ENCODE data around the gene GTF2IRD2. TPM values are rescaled to one million over a fixed set of nuclear protein-coding genes. Genes with fewer than 3 reads are reported as not detected.
A peak's percentile ranks its signal among the peaks of the same experiment; 100 is the strongest.
"Not testable (repeated sequence)": the region's sequence is repeated elsewhere in the genome, so short reads cannot be mapped to it uniquely, and the experiment has no call there.

GTF2IRD2 gene
- total RNA-seq, 1 experiment from 2014 or later: 9.3 TPM

DNA sequence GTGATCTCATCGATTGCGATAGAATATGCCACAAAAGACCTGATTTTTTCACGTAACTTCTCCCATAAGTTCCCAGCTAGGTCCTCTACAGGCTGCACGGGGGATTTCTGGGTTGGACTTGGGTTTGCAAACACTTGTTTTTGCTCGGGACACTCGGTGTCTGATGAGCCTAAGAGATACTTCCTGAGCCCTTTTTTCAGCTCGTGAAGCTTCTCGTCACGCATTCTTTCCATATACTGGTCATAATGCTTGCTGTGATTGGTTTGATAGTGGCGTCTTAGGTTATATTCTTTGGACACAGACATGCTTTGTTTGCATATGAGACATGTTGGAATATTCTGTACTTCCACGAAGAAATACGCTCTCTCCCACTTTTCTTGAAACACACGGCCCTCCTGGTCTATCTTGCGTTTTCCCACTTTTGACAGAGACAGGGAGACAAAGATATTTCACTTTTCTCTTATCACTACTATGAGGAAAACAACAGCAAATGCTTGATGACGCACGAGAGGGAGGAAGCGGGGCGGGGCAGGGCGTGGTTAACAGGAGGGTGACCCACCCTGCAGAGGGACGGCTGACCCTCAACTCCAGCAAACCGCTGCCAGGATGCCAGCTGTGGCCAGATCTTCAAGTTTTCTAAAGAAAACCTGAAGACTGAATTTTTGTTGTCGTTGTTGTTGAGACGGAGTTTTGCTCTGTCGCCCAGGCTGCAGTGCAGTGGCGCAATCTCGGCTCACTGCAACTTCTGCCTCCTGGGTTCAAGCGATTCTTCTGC, 53.4 kb downstream of the GTF2IRD2 start:
- H3K36me3 ChIP-seq (ENCODE audit: insufficient read depth, low read length); H3K4me2 ChIP-seq (ENCODE audit: low read depth, low read length, poor library complexity, severe bottlenecking); H3K9me3 ChIP-seq (ENCODE audit: low read length); H3K27ac ChIP-seq (ENCODE audit: low read length); H2AFZ ChIP-seq (ENCODE audit: low read length); H3K4me3 ChIP-seq (ENCODE audit: low read length); H3K79me2 ChIP-seq (ENCODE audit: low read length); H3K9me2 ChIP-seq (replicated peaks; ENCODE audit: insufficient read depth, low read length); H3K9ac ChIP-seq (ENCODE audit: low read length); H3K27me3 ChIP-seq (ENCODE audit: low read length); DNase-seq; H3K4me1 ChIP-seq (ENCODE audit: low read length); H4K20me1 ChIP-seq (ENCODE audit: insufficient read depth, low read depth, low read length): not testable (repeated sequence)

DNA sequence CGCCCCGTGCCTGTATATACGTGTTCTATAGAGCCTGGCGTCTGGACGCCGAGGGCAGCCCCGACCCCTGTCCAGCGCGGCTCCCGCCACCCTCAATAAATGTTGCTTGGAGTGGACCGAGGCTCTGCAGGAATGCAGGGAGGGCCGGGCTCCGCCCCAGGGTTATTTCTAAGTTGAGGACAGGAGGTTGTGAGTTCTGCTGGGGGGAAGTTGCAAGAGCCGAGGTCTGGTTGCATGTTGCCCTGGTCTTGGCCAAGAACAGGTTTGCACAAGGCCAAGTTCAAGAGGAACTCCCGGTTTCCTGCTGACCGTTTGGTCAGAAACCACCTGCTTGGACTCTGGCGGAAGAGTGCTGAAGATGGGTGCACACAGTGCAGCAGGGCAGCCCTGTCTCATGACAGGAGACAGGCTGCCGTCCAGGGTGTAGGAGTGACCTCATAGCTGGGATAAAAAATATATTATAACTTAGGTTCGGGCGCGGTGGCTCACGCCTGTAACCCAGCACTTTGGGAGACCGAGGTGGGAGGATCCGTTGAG, 62.1 kb downstream of the GTF2IRD2 start:
- not testable (repeated sequence) for H3K9me3 ChIP-seq (ENCODE audit: low read length); H3K27me3 ChIP-seq (ENCODE audit: low read length); H3K27ac ChIP-seq (ENCODE audit: low read length); H2AFZ ChIP-seq (ENCODE audit: low read length); H3K4me3 ChIP-seq (ENCODE audit: low read length); H3K4me1 ChIP-seq (ENCODE audit: low read length); H4K20me1 ChIP-seq (ENCODE audit: insufficient read depth, low read depth, low read length); H3K4me2 ChIP-seq (ENCODE audit: low read depth, low read length, poor library complexity, severe bottlenecking); H3K9ac ChIP-seq (ENCODE audit: low read length); H3K9me2 ChIP-seq (replicated peaks; ENCODE audit: insufficient read depth, low read length); H3K36me3 ChIP-seq (ENCODE audit: insufficient read depth, low read length); DNase-seq; H3K79me2 ChIP-seq (ENCODE audit: low read length)

- H3K4me2 ChIP-seq (ENCODE audit: low read depth, low read length, poor library complexity, severe bottlenecking); H3K79me2 ChIP-seq (ENCODE audit: low read length); H3K27ac ChIP-seq (ENCODE audit: low read length); H3K9me2 ChIP-seq (replicated peaks; ENCODE audit: insufficient read depth, low read length); H3K27me3 ChIP-seq (ENCODE audit: low read length); H3K4me1 ChIP-seq (ENCODE audit: low read length); H3K36me3 ChIP-seq (ENCODE audit: insufficient read depth, low read length); H2AFZ ChIP-seq (ENCODE audit: low read length); H3K4me3 ChIP-seq (ENCODE audit: low read length); H3K9me3 ChIP-seq (ENCODE audit: low read length); H4K20me1 ChIP-seq (ENCODE audit: insufficient read depth, low read depth, low read length); H3K9ac ChIP-seq (ENCODE audit: low read length): not testable (repeated sequence)
- peak; percentile 94 for DNase-seq
These were observed 62.8 kb downstream of the GTF2IRD2 start for GRCh38 chr7:74788369-74789150.

- H3K9me2 ChIP-seq (replicated peaks; ENCODE audit: insufficient read depth, low read length); H4K20me1 ChIP-seq (ENCODE audit: insufficient read depth, low read depth, low read length); H3K79me2 ChIP-seq (ENCODE audit: low read length); H3K9me3 ChIP-seq (ENCODE audit: low read length); H3K27ac ChIP-seq (ENCODE audit: low read length); H3K4me2 ChIP-seq (ENCODE audit: low read depth, low read length, poor library complexity, severe bottlenecking); H3K9ac ChIP-seq (ENCODE audit: low read length); H3K4me3 ChIP-seq (ENCODE audit: low read length); H3K36me3 ChIP-seq (ENCODE audit: insufficient read depth, low read length); H3K4me1 ChIP-seq (ENCODE audit: low read length); H3K27me3 ChIP-seq (ENCODE audit: low read length); H2AFZ ChIP-seq (ENCODE audit: low read length): not testable (repeated sequence)
- DNase-seq: peak; percentile 14
These were observed 67.8 kb downstream of the GTF2IRD2 start for GRCh38 chr7:74783595-74783994.

DNA sequence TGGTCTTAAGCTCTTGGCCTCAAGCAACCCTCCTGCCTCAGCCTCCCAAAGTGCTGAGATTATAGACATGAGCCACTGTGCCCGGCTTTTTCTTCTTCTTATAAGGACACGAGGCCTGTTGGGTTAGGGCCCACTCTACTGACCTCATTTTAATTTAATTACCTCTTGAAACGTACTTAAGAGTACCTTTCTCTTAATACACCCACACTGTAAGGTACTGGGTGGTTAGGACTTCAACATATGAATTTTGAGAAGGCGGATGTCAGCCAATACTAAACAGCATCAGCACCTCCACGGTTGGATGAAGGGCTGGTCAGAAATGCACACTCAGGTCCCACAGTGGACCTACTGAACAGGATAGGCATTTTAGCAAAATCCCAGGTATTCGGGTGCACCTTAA, 69.7 kb downstream of the GTF2IRD2 start:
- H3K9me3 ChIP-seq (ENCODE audit: low read length); H2AFZ ChIP-seq (ENCODE audit: low read length); DNase-seq; H3K4me1 ChIP-seq (ENCODE audit: low read length); H3K9ac ChIP-seq (ENCODE audit: low read length); H3K79me2 ChIP-seq (ENCODE audit: low read length); H3K36me3 ChIP-seq (ENCODE audit: insufficient read depth, low read length); H4K20me1 ChIP-seq (ENCODE audit: insufficient read depth, low read depth, low read length); H3K27me3 ChIP-seq (ENCODE audit: low read length); H3K9me2 ChIP-seq (replicated peaks; ENCODE audit: insufficient read depth, low read length); H3K27ac ChIP-seq (ENCODE audit: low read length); H3K4me3 ChIP-seq (ENCODE audit: low read length); H3K4me2 ChIP-seq (ENCODE audit: low read depth, low read length, poor library complexity, severe bottlenecking): not testable (repeated sequence)

GRCh38 chr7:74779053-74779452, 72.4 kb downstream of the GTF2IRD2 start:
- H3K4me3 ChIP-seq (ENCODE audit: low read length); DNase-seq; H3K9me3 ChIP-seq (ENCODE audit: low read length); H3K36me3 ChIP-seq (ENCODE audit: insufficient read depth, low read length); H3K9me2 ChIP-seq (replicated peaks; ENCODE audit: insufficient read depth, low read length); H2AFZ ChIP-seq (ENCODE audit: low read length); H4K20me1 ChIP-seq (ENCODE audit: insufficient read depth, low read depth, low read length); H3K79me2 ChIP-seq (ENCODE audit: low read length); H3K27me3 ChIP-seq (ENCODE audit: low read length); H3K27ac ChIP-seq (ENCODE audit: low read length); H3K9ac ChIP-seq (ENCODE audit: low read length); H3K4me1 ChIP-seq (ENCODE audit: low read length); H3K4me2 ChIP-seq (ENCODE audit: low read depth, low read length, poor library complexity, severe bottlenecking): not testable (repeated sequence)

DNA sequence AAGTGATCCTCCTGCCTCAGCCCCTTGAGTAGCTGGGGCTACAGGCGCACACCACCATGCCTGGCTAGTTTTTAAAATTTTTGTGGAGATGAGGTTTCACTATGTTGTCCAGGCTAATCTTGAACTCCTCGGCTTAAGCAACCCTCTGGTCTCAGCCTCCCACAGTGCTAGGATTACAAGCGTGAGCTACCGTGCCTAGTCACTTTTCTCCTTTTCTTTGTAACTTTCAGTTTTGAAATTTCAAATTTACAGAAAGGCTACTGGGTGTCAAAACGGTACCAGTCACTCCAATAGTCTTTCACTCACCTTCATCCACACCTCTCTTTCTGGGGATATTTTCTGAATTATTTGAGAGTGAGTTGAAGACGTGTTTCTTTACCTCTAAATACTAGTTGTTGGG, 76.3 kb downstream of the GTF2IRD2 start:
- H3K36me3 ChIP-seq (ENCODE audit: insufficient read depth, low read length); H3K9ac ChIP-seq (ENCODE audit: low read length); DNase-seq; H3K4me2 ChIP-seq (ENCODE audit: low read depth, low read length, poor library complexity, severe bottlenecking); H4K20me1 ChIP-seq (ENCODE audit: insufficient read depth, low read depth, low read length); H3K79me2 ChIP-seq (ENCODE audit: low read length); H3K27me3 ChIP-seq (ENCODE audit: low read length); H3K4me3 ChIP-seq (ENCODE audit: low read length); H3K9me3 ChIP-seq (ENCODE audit: low read length); H3K4me1 ChIP-seq (ENCODE audit: low read length); H3K27ac ChIP-seq (ENCODE audit: low read length); H2AFZ ChIP-seq (ENCODE audit: low read length); H3K9me2 ChIP-seq (replicated peaks; ENCODE audit: insufficient read depth, low read length): not testable (repeated sequence)

DNA sequence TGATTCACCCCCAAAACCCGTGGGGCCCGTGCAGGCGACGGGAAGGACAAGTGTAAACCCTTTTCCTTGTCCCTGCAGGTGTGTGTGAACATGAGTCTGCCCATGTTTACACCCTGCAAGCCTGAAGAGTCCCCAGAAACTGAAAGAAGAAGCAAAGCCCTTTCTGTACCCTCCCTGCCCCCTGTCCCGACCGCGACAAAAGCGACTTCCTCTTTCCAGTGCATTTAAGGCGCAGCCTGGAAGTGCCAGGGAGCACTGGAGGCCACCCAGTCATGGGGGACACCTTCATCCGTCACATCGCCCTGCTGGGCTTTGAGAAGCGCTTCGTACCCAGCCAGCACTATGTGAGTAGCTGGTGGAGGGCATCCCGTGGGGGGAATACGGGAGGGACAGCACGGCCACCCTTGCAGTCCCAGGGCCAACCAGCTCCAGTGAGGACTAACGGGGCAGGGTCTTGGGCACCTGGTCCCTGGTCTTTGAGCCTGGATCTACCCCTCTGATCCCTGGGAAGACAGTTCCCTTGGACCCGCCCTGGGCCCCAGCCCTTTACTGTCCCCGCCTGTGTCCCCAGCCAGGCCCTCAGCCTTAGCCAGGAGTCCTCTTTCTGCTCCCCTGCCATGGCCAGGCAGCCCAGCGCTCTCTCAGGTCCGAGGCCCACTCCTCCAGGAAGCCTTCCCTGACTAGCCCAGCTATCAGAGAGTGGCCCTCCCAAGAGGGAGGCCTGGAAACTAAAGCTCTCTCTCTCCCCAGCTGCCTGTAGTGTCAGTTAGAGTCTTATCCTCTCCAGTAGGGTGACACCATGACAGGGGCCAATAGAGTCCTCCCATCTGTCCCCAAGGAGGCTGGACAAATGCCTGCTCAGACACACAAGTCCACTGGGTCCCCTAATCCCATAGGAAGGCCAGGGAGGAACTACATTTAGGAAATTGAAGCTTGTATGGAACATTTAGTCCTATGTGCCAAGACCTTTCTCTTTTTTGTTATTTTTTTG, 77.3 kb downstream of the GTF2IRD2 start, which contains the start of gene NCF1:
Gene NCF1, plus strand, starts transcription at position 252 of the 991 bp plus-strand sequence. Its CDS starts 21 bp downstream, at position 273.
- H3K4me2 ChIP-seq (ENCODE audit: low read depth, low read length, poor library complexity, severe bottlenecking); H3K4me3 ChIP-seq (ENCODE audit: low read length); H3K4me1 ChIP-seq (ENCODE audit: low read length); H3K36me3 ChIP-seq (ENCODE audit: insufficient read depth, low read length); H3K27ac ChIP-seq (ENCODE audit: low read length); H3K9me2 ChIP-seq (replicated peaks; ENCODE audit: insufficient read depth, low read length); DNase-seq; H2AFZ ChIP-seq (ENCODE audit: low read length); H3K9ac ChIP-seq (ENCODE audit: low read length); H3K27me3 ChIP-seq (ENCODE audit: low read length); H3K9me3 ChIP-seq (ENCODE audit: low read length); H4K20me1 ChIP-seq (ENCODE audit: insufficient read depth, low read depth, low read length); H3K79me2 ChIP-seq (ENCODE audit: low read length): not testable (repeated sequence)
